ENCODE measurements around the gene DAG1.
A peak's percentile ranks its signal among the peaks of the same experiment; 100 is the strongest.
"Not testable (repeated sequence)": the region's sequence is repeated elsewhere in the genome, so short reads cannot be mapped to it uniquely, and the experiment has no call there.

DAG1 gene

GRCh38 chr3:49493901-49494300 lies 23.8 kb downstream of the DAG1 start:
- peak; percentile 4 for DNase-seq (ENCODE audit: low read depth)
- TF ChIP-seq, protein P1, sequence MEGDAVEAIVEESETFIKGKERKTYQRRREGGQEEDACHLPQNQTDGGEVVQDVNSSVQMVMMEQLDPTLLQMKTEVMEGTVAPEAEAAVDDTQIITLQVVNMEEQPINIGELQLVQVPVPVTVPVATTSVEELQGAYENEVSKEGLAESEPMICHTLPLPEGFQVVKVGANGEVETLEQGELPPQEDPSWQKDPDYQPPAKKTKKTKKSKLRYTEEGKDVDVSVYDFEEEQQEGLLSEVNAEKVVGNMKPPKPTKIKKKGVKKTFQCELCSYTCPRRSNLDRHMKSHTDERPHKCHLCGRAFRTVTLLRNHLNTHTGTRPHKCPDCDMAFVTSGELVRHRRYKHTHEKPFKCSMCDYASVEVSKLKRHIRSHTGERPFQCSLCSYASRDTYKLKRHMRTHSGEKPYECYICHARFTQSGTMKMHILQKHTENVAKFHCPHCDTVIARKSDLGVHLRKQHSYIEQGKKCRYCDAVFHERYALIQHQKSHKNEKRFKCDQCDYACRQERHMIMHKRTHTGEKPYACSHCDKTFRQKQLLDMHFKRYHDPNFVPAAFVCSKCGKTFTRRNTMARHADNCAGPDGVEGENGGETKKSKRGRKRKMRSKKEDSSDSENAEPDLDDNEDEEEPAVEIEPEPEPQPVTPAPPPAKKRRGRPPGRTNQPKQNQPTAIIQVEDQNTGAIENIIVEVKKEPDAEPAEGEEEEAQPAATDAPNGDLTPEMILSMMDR (conservative IDR thresholded peaks at IDR 0.05; ENCODE audit: low read length): no peak
- H3K4me3 ChIP-seq (ENCODE audit: low read length): no peak overlapping the region

DNA sequence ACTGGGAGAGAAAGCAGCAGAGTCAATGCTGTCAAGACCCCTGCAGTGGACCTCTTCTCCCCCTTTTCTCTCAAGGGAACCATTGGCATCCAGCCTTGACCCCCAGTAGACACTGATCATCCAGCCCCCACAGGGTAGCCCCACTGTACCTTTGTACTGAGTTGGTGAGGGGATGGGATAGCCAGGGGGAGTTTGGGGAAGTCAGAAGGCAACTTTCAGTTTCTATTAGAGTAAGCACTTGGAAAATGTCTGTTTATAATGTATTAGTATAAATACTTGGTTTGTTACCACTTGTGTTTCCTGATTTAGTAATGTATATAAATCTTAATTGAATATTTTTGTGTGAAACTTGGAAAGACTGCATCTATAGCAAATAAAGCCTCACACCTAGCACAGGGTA lies 25.0 kb downstream of the DAG1 start:
- no peak overlapping the region for H3K4me3 ChIP-seq (ENCODE audit: low read length)
- DNase-seq (ENCODE audit: low read depth): no peak
- TF ChIP-seq, protein P1 (conservative IDR thresholded peaks at IDR 0.05; ENCODE audit: low read length): no peak

GRCh38 chr3:49496845-49497244 lies 26.8 kb downstream of the DAG1 start:
- not testable (repeated sequence) for DNase-seq (ENCODE audit: low read depth)

GRCh38 chr3:49497606-49498005 lies 27.5 kb downstream of the DAG1 start:
- TF ChIP-seq, protein P1 (conservative IDR thresholded peaks at IDR 0.05; ENCODE audit: low read length): no peak
- H3K4me3 ChIP-seq (ENCODE audit: low read length): no peak overlapping the region

More at GRCh38 chr3:49496845-49497244, 26.8 kb downstream of the DAG1 start:
- H3K4me3 ChIP-seq (ENCODE audit: low read length): not testable (repeated sequence)

GRCh38 chr3:49498239-49498638 lies 28.2 kb downstream of the DAG1 start:
- DNase-seq (ENCODE audit: low read depth): no peak
- no peak overlapping the region for H3K4me3 ChIP-seq (ENCODE audit: low read length)
- TF ChIP-seq, protein P1 (conservative IDR thresholded peaks at IDR 0.05; ENCODE audit: low read length): no peak

More at GRCh38 chr3:49497606-49498005, 27.5 kb downstream of the DAG1 start:
- no peak for DNase-seq (ENCODE audit: low read depth)

GRCh38 chr3:49498648-49499047 lies 28.6 kb downstream of the DAG1 start:
- TF ChIP-seq, protein P1 (conservative IDR thresholded peaks at IDR 0.05; ENCODE audit: low read length): no peak
- DNase-seq (ENCODE audit: low read depth): no peak
- H3K4me3 ChIP-seq (ENCODE audit: low read length): no peak overlapping the region

DNA sequence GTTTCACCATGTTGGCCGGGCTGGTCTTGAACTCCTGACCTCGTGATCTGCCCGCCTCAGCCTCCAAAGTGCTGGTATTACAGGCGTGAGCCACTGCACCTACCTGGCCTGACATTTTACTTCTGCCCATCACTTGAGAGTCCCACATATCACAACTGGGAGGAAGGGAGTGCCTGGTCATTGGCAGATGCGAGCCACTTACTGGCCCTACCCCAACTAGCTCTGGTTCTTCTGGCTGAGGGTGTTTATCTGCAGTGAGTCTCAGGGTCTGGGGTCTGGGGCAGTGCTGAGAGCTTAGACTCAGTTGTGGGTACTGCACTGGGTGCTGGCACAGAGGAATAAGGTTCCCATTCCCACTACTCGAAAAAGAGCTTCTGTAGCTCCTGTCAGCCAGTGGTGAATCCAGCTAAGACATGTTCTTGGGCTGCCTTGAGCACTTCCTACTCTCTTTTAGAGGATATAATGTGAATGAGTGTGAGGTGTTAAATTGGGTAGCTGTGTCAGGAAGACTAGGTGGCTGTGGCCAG lies 30.2 kb downstream of the DAG1 start:
- TF ChIP-seq, protein P1 (conservative IDR thresholded peaks at IDR 0.05; ENCODE audit: low read length): no peak
- DNase-seq (ENCODE audit: low read depth): no peak
- no peak overlapping the region; the same call in none of the 2 replicates for H3K4me3 ChIP-seq (ENCODE audit: low read length)
